Pancreas (tissue), 10 donors: ENCODE data around the gene RPTOR. TPM values are rescaled to one million over a fixed set of nuclear protein-coding genes. Genes with fewer than 3 reads are reported as not detected.

ENCODE experiments used
- ATAC-seq, 4 donors: fragments of 200-7000 bp; cut with Tn5 transposase; one replicate each; pipeline versions ENCODE4 v1.8.0 to v1.9.1; 2020; ENCODE audit warnings: mild to moderate bottlenecking in 4 of 4, moderate library complexity in 4 of 4
- DNase-seq, 6 donors: peaks; one replicate each; pipeline ENCODE4 v3.0.0-alpha.2; 2020
- FAIRE-seq: peaks from 2 replicates; lab custom pipeline; 2012; peaks lifted over from hg19 to GRCh38; lab: Jason Lieb, UNC
- H3K27ac ChIP-seq, 4 donors: fragments of 200-600 bp; sonication (generic); 1 replicate in 3 of 4; 2 replicates in 1 of 4; pipeline versions ENCODE4 v1.5.0 to v1.8.0; 2020
- H3K27me3 ChIP-seq, 4 donors: fragments of 200-600 bp; one replicate each; pipeline ENCODE4 v1.8.0; 2021
- H3K36me3 ChIP-seq, 3 donors: fragments of 200-600 bp; sonication (generic) in 1 of 3; one replicate each; pipeline versions ENCODE4 v1.5.0 to v1.8.0; 2020 to 2021
- H3K4me1 ChIP-seq, 3 donors: fragments of 200-600 bp; one replicate each; pipeline ENCODE4 v1.8.0; 2021
- H3K4me3 ChIP-seq, 4 donors: fragments of 200-600 bp; sonication (generic) in 2 of 4; one replicate each; pipeline versions ENCODE4 v1.5.0 to v1.8.0; 2020 to 2021
- H3K9me3 ChIP-seq, 4 donors: fragments of 200-600 bp; one replicate each; pipeline ENCODE4 v1.8.0; 2021
- CTCF ChIP-seq, 4 donors: fragments of 200-600 bp; sonication (generic) in 3 of 4; IDR thresholded peaks; one replicate each; pipeline versions ENCODE4 v1.5.0 to v1.8.0; 2021; ENCODE audit warnings: antibody characterized with exemption in 4 of 4
- WGBS, 2 donors: extraction: QIAGEN DNeasy Blood & Tissue Kit; methylation state at CpG; one replicate each; pipeline ENCODE4 v1.1.7; 2013; 5-methylcytosine and 5-hydroxymethylcytosine counted together
- intact Hi-C, 3 donors: fragments of 100-400 bp; cut with DNase I; formaldehyde crosslinking; loops; one replicate each; pipeline versions ENCODE4 v1.11.1 to v1.14.2; 2022
- polyA plus RNA-seq, 2 donors: library from polyadenylated mRNA; stranded (reverse); fragments of 200-250 nt; gene quantifications; one replicate each; pipeline ENCODE4 v1.2.3, GENCODE V29; 2013
- total RNA-seq, 6 donors: library from RNA; stranded (reverse); fragmentation: NEBNext Ultra II Directional in 4 of 6; extraction: Animal tissue kit (Norgen Biotek cat#: 25700) in 4 of 6; gene quantifications; one replicate each; pipeline versions ENCODE4 v1.2.1 to v1.2.4, GENCODE V29; 2021 to 2023
- donor health status: healthy with polysubstance abuse.
- donor health status: DM: no; HTN: no; CAD: no; lungs with moderate emphysema.
- donor health status: DM: no; HTN: no; CAD: no.
- donor health status: control.
- donor health status: control.
- donor health status: Bipolar disorder and iron deficiency.
- donor health status: DM: yes; HTN: yes; CAD: no.
- donor health status: DM: no; HTN: no; CAD: no.
- donor health status: DM: no; HTN: no; CAD: no.
- donor health status: DM: yes; HTN: yes; CAD: no.

Gene RPTOR
- total and polyA plus RNA-seq, 8 donors: 5.0 to 18.9 (median 13.2) TPM

GRCh38 chr17:80687839-80688238 lies 143.2 kb downstream of the RPTOR start:
- no peak for ATAC-seq
- H3K27ac ChIP-seq: no peak overlapping the region
- H3K27me3 ChIP-seq: no peaks in the 10 kb centered on the region
- DNase-seq: no peak
- no peaks in the 10 kb centered on the region for H3K9me3 ChIP-seq
- FAIRE-seq: no peak
- no peak for TF ChIP-seq CTCF (IDR thresholded peaks at IDR 0.05)
- H3K4me3 ChIP-seq: no peak overlapping the region
- no peaks in the 10 kb centered on the region for H3K4me1 ChIP-seq
- intact Hi-C loops: no loop called here
- H3K36me3 ChIP-seq: no peaks in the 10 kb centered on the region
- 89 to 96% methylated on average over 9 of the region's 9 CpGs for WGBS, 2 donors

GRCh38 chr17:80689129-80689619 lies 144.5 kb downstream of the RPTOR start:
- no peak for ATAC-seq
- intact Hi-C loops: no loop called here
- Histone ChIP-seq H3K27me3 (no peaks in the 10 kb centered on the region), H3K4me3 (no peak overlapping the region), H3K36me3 (no peaks in the 10 kb centered on the region), H3K27ac (no peak overlapping the region), H3K4me1 (no peaks in the 10 kb centered on the region), H3K9me3 (no peaks in the 10 kb centered on the region)
- FAIRE-seq: no peak
- DNase-seq: no peak
- WGBS, 2 donors: 91 to 93% methylated on average over 13 of the region's 13 CpGs
- no peak for TF ChIP-seq CTCF (IDR thresholded peaks at IDR 0.05)

- intact Hi-C loops: no loop called here
- ATAC-seq: no peak
- 97% methylated on average over 10 of the region's 10 CpGs for WGBS, 2 donors
Observed at GRCh38 chr17:80691784-80692183, 147.1 kb downstream of the RPTOR start.

GRCh38 chr17:80692931-80693467 lies 148.4 kb downstream of the RPTOR start:
- no peak for TF ChIP-seq CTCF (IDR thresholded peaks at IDR 0.05)
- H3K27me3 ChIP-seq: no peaks in the 10 kb centered on the region
- WGBS, 2 donors: 84% methylated on average over 13 of the region's 13 CpGs
- intact Hi-C loops: no loop called here
- H3K9me3 ChIP-seq: no peaks in the 10 kb centered on the region
- DNase-seq (no peak), FAIRE-seq (no peak), ATAC-seq (no peak)
- H3K27ac ChIP-seq: no peak overlapping the region
- H3K4me1 ChIP-seq: peaks cover 0 to 10% (median 0%) of the 10 kb centered on the region in 3 donors
- H3K4me3 ChIP-seq: no peak overlapping the region
- H3K36me3 ChIP-seq: no peaks in the 10 kb centered on the region

More at GRCh38 chr17:80691784-80692183, 147.1 kb downstream of the RPTOR start:
- peaks cover 0 to 10% (median 0%) of the 10 kb centered on the region in 3 donors for H3K4me1 ChIP-seq
- no peaks in the 10 kb centered on the region for H3K9me3 ChIP-seq
- FAIRE-seq (no peak), DNase-seq (no peak)
- H3K27ac ChIP-seq: no peak overlapping the region
- H3K36me3 ChIP-seq: no peaks in the 10 kb centered on the region
- no peak overlapping the region for H3K4me3 ChIP-seq
- no peak for TF ChIP-seq CTCF (IDR thresholded peaks at IDR 0.05)
- no peaks in the 10 kb centered on the region for H3K27me3 ChIP-seq

- Histone ChIP-seq H3K4me3 (no peak overlapping the region), H3K27ac (no peak overlapping the region), H3K9me3 (no peaks in the 10 kb centered on the region), H3K27me3 (no peaks in the 10 kb centered on the region), H3K4me1 (peaks cover 0 to 10% (median 0%) of the 10 kb centered on the region in 3 donors), H3K36me3 (no peaks in the 10 kb centered on the region)
- TF ChIP-seq CTCF (IDR thresholded peaks at IDR 0.05): no peak
- WGBS, 2 donors: 89 to 93% methylated on average over 11 to 12 of the region's 12 CpGs
- no peak for ATAC-seq
- DNase-seq: no peak
- no peak for FAIRE-seq
- intact Hi-C loops: no loop called here
Observed at GRCh38 chr17:80693511-80693910, 148.9 kb downstream of the RPTOR start.
